CD8-positive, alpha-beta memory T cell (primary cell): ENCODE measurements around the gene PXN. TPM values are rescaled to one million over a fixed set of nuclear protein-coding genes. Genes with fewer than 3 reads are reported as not detected.
A peak's percentile ranks its signal among the peaks of the same experiment; 100 is the strongest.

Experiments used
- CTCF ChIA-PET: fragments of 350-600 bp; sonication (Branson Sonifier 250); formaldehyde crosslinking; loops from one replicate; lab custom pipeline; 2021; ENCODE audit warnings: antibody characterized with exemption; lab: Charles Lee
- POLR2A ChIA-PET: fragments of 350-600 bp; sonication (Branson Sonifier 250); formaldehyde crosslinking; loops from one replicate; lab custom pipeline; 2021; ENCODE audit warnings: antibody characterized with exemption; lab: Charles Lee
- DNase-seq, 5 donors: peaks; one replicate each; pipeline versions ENCODE4 v3.0.0 to v3.0.0-alpha.2; 2020 to 2022; ENCODE audit warnings: mixed read lengths in 1 of 5
- H3K27ac ChIP-seq: one replicate; pipeline ENCODE4 v1.7.0; 2013; ENCODE audit warnings: low read depth, mild to moderate bottlenecking, low read length, moderate library complexity
- H3K27me3 ChIP-seq: 2 replicates; pipeline ENCODE4 v1.7.0; 2013; ENCODE audit warnings: low read length, mild to moderate bottlenecking; ENCODE audit not compliant: insufficient read depth, poor library complexity, severe bottlenecking
- H3K36me3 ChIP-seq: 2 replicates; pipeline ENCODE4 v1.7.0; 2013; ENCODE audit warnings: mild to moderate bottlenecking, low read length, moderate library complexity; ENCODE audit not compliant: insufficient read depth
- H3K4me1 ChIP-seq: 2 replicates; pipeline ENCODE4 v1.7.0; 2013; ENCODE audit warnings: mild to moderate bottlenecking, low read length, moderate library complexity; ENCODE audit not compliant: insufficient read depth
- H3K4me3 ChIP-seq: 2 replicates; pipeline ENCODE4 v1.7.0; 2013; ENCODE audit warnings: mild to moderate bottlenecking, low read length
- H3K9me3 ChIP-seq: 2 replicates; pipeline ENCODE4 v1.7.0; 2013; ENCODE audit warnings: mild to moderate bottlenecking, low read length
- H3K27ac Mint-ChIP-seq, 8 donors: one replicate each; pipeline ENCODE4 v1.8.0; 2020 to 2021; ENCODE audit warnings: mixed read lengths in 8 of 8, mild to moderate bottlenecking in 6 of 8, inconsistent platforms in 3 of 8, moderate library complexity in 3 of 8
- H3K27me3 Mint-ChIP-seq, 2 donors: one replicate each; pipeline ENCODE4 v1.8.0; 2020 to 2021; ENCODE audit warnings: mixed read lengths in 2 of 2, mild to moderate bottlenecking in 1 of 2, moderate library complexity in 1 of 2
- H3K36me3 Mint-ChIP-seq, 3 donors: one replicate each; pipeline ENCODE4 v1.8.0; 2020 to 2021; ENCODE audit warnings: mixed read lengths in 3 of 3, inconsistent platforms in 1 of 3, mild to moderate bottlenecking in 1 of 3
- H3K4me1 Mint-ChIP-seq, 3 donors: one replicate each; pipeline ENCODE4 v1.8.0; 2020 to 2021; ENCODE audit warnings: mixed read lengths in 3 of 3, inconsistent platforms in 1 of 3, mild to moderate bottlenecking in 1 of 3
- H3K4me3 Mint-ChIP-seq, 7 donors: one replicate each; pipeline ENCODE4 v1.8.0; 2020 to 2021; ENCODE audit warnings: mixed read lengths in 7 of 7, mild to moderate bottlenecking in 6 of 7, moderate library complexity in 4 of 7, inconsistent platforms in 2 of 7
- H3K9me3 Mint-ChIP-seq, 5 donors: one replicate each; pipeline ENCODE4 v1.8.0; 2020 to 2022; ENCODE audit warnings: mixed read lengths in 5 of 5, mild to moderate bottlenecking in 3 of 5, moderate library complexity in 2 of 5, inconsistent platforms in 1 of 5
- polyA plus RNA-seq: library from polyadenylated mRNA; unstranded; fragments of 300-500 nt; fragmentation: Illumina TruSeq; gene quantifications from one replicate; pipeline ENCODE4 v1.2.3, GENCODE V29; 2021
- total RNA-seq, 2 experiments: library from RNA; stranded (reverse); gene quantifications; one replicate each; pipeline ENCODE4 v1.2.3, GENCODE V29; 2021

The PXN gene
- total and polyA plus RNA-seq, 3 experiments from 2014 or later = 33.7 to 146 (median 35.9) TPM

DNA sequence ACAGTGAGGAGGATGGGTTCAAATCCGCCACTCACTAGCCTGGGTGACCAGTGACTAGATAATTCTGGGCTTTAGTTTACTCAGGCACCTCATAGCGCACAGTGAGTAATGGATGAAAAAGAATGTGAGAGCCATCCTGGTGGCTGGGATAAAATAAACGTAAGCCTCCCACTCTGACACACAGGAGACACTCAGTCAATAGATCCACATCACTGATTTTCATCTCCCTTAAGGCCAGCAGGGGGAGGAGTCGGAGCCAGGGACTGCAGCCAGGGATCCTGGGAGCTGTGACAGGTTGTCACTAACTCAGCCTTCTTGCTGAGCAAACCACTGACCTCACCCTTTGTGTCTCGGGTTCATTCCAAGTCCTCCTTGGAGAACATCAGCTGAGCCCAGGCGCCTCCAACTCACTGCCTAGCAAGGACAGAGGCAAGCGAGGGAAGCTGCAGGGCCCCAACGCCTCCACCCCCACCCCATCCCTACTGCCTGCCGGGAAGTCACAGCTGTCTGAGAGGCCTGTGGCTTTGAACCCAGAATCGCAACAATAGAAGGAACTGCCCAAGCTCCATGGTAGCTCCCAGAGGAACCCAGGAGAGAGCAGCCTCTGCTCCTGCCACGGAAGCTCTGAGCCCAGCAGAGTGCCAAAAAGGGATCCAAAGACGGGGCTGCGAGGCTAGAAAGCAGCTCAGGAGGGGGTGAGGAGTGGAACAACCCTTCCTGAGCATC, 30.7 kb downstream of the PXN start:
- Mint-ChIP-seq H3K36me3 (peaks cover 0 to 6% (median 3%) of the 10 kb centered on the region in 3 donors), H3K27ac (peak overlapping the region in 7 of 8 donors; percentile 37 to 94 (median 84)), H3K27me3 (no peaks in the 10 kb centered on the region), H3K4me3 (peak overlapping the region in 2 of 7 donors; percentile 12 to 34), H3K9me3 (no peaks in the 10 kb centered on the region), H3K4me1 (peaks cover 82 to 90% (median 84%) of the 10 kb centered on the region in 3 donors)
- Histone ChIP-seq H3K4me1 (peaks cover 94% of the 10 kb centered on the region), H3K4me3 (no peak overlapping the region), H3K9me3 (no peaks in the 10 kb centered on the region), H3K27ac (peak overlapping the region; percentile 45), H3K36me3 (no peaks in the 10 kb centered on the region), H3K27me3 (no peaks in the 10 kb centered on the region)
- CTCF ChIA-PET = interaction anchor here (1.6 to 12.5 kb wide), 3 partner anchors 15 to 30 kb away, joined by 5 to 120 read pairs (median 11); partner anchors contain the start of gene PXN
- POLR2A ChIA-PET = interaction anchor here (0.7 to 1.1 kb wide), 2 partner anchors 17 to 1419 kb away, joined by 3 to 4 read pairs; no protein-coding TSS in a partner anchor
- no peak for DNase-seq

DNA sequence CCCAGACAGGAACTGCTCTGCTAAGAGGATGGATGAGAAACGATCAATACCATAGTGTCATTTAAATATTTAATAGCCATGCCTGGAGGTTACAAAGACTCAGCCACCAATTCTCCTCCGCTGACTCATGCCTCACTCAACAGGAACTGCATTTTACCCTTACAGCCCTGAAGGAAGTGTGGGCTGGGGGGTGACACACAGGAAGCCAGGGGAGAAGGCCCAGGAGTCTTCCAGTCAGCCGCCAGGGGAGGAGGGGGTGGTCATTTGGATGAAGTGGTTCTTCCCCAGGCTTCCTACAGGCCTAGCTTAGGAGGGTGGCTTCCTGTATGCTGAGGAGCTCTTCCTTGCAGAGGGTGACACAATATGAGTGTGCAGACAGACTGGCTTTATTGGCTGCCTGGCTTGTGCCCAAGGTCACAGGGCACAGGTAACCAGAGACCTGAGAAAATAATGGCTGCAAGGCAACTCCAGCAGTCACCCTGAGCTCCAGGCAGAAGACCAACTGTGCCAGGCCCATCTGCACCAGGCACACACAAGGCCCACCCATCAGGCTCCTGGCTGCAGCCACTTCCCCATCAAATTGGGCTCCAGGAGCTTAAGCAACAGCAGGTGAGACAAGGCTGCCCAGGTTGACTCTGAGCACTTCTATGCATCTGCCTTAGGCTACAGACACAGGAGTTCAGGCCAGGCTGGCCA, 34.1 kb downstream of the PXN start:
- POLR2A ChIA-PET = interaction anchor here (0.6 to 6.7 kb wide), 6 partner anchors 18 to 113 kb away, joined by 3 to 101 read pairs (median 20); partner anchors contain the start of genes PXN, RNU4-1, RNU4-2 and RPLP0
- peaks cover 3% of the 10 kb centered on the region for H3K36me3 ChIP-seq
- Mint-ChIP-seq H3K4me3 (peak overlapping the region; percentile 47 to 91 (median 82)), H3K36me3 (peaks cover 0 to 11% (median 3%) of the 10 kb centered on the region in 3 donors), H3K27me3 (no peaks in the 10 kb centered on the region), H3K4me1 (peaks cover 93 to 97% (median 94%) of the 10 kb centered on the region in 3 donors), H3K27ac (peak overlapping the region; percentile 84 to 99 (median 94)), H3K9me3 (no peaks in the 10 kb centered on the region)
- CTCF ChIA-PET = interaction anchor here (0.6 to 16.4 kb wide), 6 partner anchors 8 to 60 kb away, joined by 3 to 727 read pairs (median 3); partner anchors contain the start of genes PXN, RNU4-2 and RPLP0
- peak overlapping the region; percentile 36 for H3K4me3 ChIP-seq
- H3K27me3 ChIP-seq = no peaks in the 10 kb centered on the region
- DNase-seq = peak; percentile 49 to 82 (median 53)
- H3K4me1 ChIP-seq = peaks cover 93% of the 10 kb centered on the region
- no peaks in the 10 kb centered on the region for H3K9me3 ChIP-seq
- H3K27ac ChIP-seq = peak overlapping the region; percentile 70

DNA sequence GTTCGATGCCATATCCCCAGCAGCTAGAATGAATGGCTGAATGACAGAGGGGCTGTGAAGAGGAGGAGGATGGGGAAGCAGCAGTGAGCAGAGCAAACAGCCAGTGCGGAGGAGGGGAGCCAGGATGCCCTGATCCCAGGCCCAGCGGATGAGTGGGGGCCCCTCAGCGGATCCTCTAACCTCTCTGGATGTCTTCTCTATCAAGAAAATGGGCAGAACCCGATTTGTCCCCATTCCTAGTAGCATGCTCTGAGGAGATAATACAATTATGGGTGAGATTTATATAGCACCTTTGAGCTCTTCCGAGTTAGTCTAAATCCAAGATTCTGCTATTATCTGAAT, 34.6 kb downstream of the PXN start:
- peak overlapping the region; percentile 70 for H3K27ac ChIP-seq
- no peaks in the 10 kb centered on the region for H3K27me3 ChIP-seq
- Mint-ChIP-seq H3K27me3 (no peaks in the 10 kb centered on the region), H3K27ac (peak overlapping the region; percentile 84 to 99 (median 94)), H3K9me3 (no peaks in the 10 kb centered on the region), H3K4me1 (peaks cover 93 to 99% (median 95%) of the 10 kb centered on the region in 3 donors), H3K4me3 (peak overlapping the region; percentile 47 to 91 (median 82)), H3K36me3 (peaks cover 0 to 16% (median 3%) of the 10 kb centered on the region in 3 donors)
- H3K36me3 ChIP-seq = peaks cover 7% of the 10 kb centered on the region
- peak overlapping the region; percentile 36 for H3K4me3 ChIP-seq
- POLR2A ChIA-PET = interaction anchor here (1.0 to 6.7 kb wide), 5 partner anchors 19 to 61 kb away, joined by 3 to 101 read pairs (median 28); partner anchors contain the start of genes PXN, RNU4-1, RNU4-2 and RPLP0
- peaks cover 93% of the 10 kb centered on the region for H3K4me1 ChIP-seq
- no peaks in the 10 kb centered on the region for H3K9me3 ChIP-seq
- CTCF ChIA-PET = interaction anchor here (0.6 to 16.4 kb wide), 5 partner anchors 22 to 61 kb away, joined by 3 to 727 read pairs (median 3); partner anchors contain the start of genes PXN, RNU4-2 and RPLP0
- DNase-seq = no peak

DNA sequence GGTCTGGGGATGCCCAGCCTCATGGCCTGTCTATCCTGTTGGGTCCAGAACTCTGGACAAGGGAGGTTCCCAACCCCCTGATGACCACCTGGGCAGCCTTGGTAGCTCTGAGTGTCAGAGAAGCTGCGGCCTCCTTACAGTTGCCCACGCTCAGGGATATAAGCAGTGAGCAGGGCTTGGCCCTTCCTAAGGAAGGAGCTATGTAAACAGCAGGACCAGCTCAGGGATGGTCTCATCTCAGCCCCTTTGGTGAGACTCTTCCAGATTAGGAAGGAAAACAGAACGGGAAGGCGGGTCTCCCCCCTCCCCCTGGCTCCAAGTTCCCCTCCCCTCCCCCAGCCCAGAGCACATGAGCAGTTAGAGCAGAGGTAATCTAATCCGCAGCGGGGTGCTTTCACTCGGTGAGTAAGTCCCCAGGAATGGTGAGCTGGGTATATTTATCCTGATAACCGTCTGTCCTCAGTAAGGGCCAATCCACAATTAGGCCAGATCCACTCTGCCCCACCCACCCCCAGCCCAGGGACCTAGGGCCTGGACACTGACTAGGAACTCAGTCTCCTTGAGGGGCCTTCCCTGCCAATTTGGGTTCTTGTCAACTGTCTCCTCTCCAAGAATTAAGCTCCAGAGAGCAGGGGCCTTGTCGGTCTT, 35.1 kb downstream of the PXN start:
- Mint-ChIP-seq H3K27ac (peak overlapping the region in 7 of 8 donors; percentile 84 to 99 (median 94)), H3K9me3 (no peaks in the 10 kb centered on the region), H3K4me1 (peaks cover 93 to 99% (median 95%) of the 10 kb centered on the region in 3 donors), H3K27me3 (no peaks in the 10 kb centered on the region), H3K36me3 (peaks cover 0 to 21% (median 3%) of the 10 kb centered on the region in 3 donors), H3K4me3 (peak overlapping the region in 6 of 7 donors; percentile 47 to 91 (median 82))
- Histone ChIP-seq H3K36me3 (peaks cover 7% of the 10 kb centered on the region), H3K27ac (peak overlapping the region; percentile 70), H3K9me3 (no peaks in the 10 kb centered on the region), H3K27me3 (no peaks in the 10 kb centered on the region), H3K4me1 (peaks cover 93% of the 10 kb centered on the region), H3K4me3 (peak overlapping the region; percentile 36)
- CTCF ChIA-PET = interaction anchor here (0.6 to 16.4 kb wide), 5 partner anchors 28 to 61 kb away, joined by 3 to 727 read pairs (median 3); partner anchors contain the start of genes PXN, RNU4-2 and RPLP0
- no peak for DNase-seq
- POLR2A ChIA-PET = interaction anchor here (0.8 to 6.7 kb wide), 5 partner anchors 19 to 62 kb away, joined by 3 to 101 read pairs (median 28); partner anchors contain the start of genes PXN, RNU4-1, RNU4-2 and RPLP0

DNA sequence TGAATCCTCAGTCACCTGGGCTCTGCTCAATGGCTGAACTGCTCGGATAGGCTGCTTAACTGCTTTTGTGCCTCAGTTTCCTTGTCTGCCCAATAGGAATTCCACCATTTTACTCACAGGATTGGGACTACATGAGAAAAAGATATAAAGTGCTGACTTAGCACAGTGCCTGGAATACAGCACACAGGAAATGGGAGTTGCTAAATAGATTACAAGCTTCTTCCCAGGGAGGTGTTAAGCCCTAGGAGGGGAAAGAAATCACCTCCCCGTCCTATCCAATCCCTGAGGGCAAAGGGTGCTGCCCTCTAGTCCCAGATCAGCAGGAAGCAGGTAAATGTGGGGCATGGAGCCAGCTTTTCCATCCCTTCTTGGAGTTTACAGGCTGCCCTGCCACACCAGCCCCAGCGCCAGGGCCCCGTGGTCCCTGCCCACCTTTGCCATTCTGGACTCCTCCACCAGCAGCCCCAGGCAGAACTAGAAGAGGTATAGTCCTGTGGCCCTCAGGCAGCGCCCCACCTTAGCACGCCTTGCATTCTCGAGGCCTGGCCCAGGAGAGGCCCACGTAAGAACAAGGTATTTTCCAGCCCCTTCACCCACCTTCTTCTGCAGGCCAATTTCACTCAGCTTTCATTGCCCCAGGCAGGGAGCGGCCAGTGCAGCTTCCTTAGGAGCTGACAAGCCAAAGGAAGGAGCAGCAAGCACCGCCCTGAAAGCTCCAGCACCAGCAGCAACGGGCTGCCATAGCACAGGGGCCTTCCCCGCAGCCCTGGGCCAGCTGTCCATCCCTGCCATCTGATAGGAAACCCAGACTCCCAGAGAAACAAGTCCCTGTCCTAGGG, 35.8 kb downstream of the PXN start:
- no peaks in the 10 kb centered on the region for H3K9me3 ChIP-seq
- H3K4me3 ChIP-seq = peak overlapping the region; percentile 3
- DNase-seq = no peak
- peaks cover 7% of the 10 kb centered on the region for H3K36me3 ChIP-seq
- H3K4me1 ChIP-seq = peaks cover 92% of the 10 kb centered on the region
- H3K4me3 Mint-ChIP-seq = peak overlapping the region in 5 of 7 donors; percentile 19 to 54 (median 49)
- H3K36me3 Mint-ChIP-seq = peaks cover 0 to 24% (median 3%) of the 10 kb centered on the region in 3 donors
- ChIA-PET POLR2A (interaction anchor here (0.8 to 6.7 kb wide), 7 partner anchors 20 to 62 kb away, joined by 3 to 101 read pairs (median 15); partner anchors contain the start of genes PXN, RNU4-1, RNU4-2 and RPLP0), CTCF (interaction anchor here (1.0 to 16.4 kb wide), 7 partner anchors 9 to 62 kb away, joined by 3 to 727 read pairs (median 39); partner anchors contain the start of genes PXN, RNU4-2 and RPLP0)
- no peaks in the 10 kb centered on the region for H3K27me3 Mint-ChIP-seq
- H3K27ac Mint-ChIP-seq = peak overlapping the region in 7 of 8 donors; percentile 42 to 93 (median 76)
- no peaks in the 10 kb centered on the region for H3K9me3 Mint-ChIP-seq
- peaks cover 91 to 97% (median 92%) of the 10 kb centered on the region in 3 donors for H3K4me1 Mint-ChIP-seq
- H3K27me3 ChIP-seq = no peaks in the 10 kb centered on the region
- H3K27ac ChIP-seq = peak overlapping the region; percentile 70

DNA sequence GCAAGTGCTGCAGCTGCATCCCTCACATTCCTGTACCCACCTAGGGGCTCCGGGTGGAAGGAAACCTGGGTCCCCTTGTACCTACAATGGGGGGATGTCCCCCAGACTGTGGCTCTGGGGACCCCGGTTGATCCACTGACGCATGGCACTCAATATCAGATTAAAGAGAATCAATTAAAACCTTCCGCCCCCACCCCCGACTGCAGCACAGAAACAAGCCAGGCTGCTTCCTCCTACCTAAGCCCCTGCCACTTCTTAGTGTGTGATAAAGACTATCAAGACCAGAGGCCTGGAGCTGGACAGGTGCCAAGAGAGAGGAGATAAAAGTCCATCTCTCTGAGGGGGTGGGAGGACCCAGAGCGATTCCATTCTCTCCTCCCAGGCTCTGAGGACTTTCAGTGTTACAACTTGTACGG, 36.5 kb downstream of the PXN start:
- DNase-seq = no peak
- peak overlapping the region; percentile 70 for H3K27ac ChIP-seq
- POLR2A ChIA-PET = interaction anchor here (0.7 to 6.7 kb wide), 6 partner anchors 21 to 63 kb away, joined by 3 to 101 read pairs (median 22); partner anchors contain the start of genes PXN, RNU4-1, RNU4-2 and RPLP0
- Mint-ChIP-seq H3K27ac (peak overlapping the region in 4 of 8 donors; percentile 47 to 93 (median 80)), H3K27me3 (peaks cover 0 to 1% of the 10 kb centered on the region in 2 donors), H3K4me3 (no peak overlapping the region), H3K36me3 (peaks cover 0 to 28% (median 3%) of the 10 kb centered on the region in 3 donors), H3K4me1 (peaks cover 85 to 90% (median 86%) of the 10 kb centered on the region in 3 donors), H3K9me3 (no peaks in the 10 kb centered on the region)
- H3K36me3 ChIP-seq = peaks cover 13% of the 10 kb centered on the region
- CTCF ChIA-PET = interaction anchor here (0.9 to 16.4 kb wide), 18 partner anchors 10 to 112 kb away, joined by 3 to 727 read pairs (median 6); partner anchors contain the start of genes PXN, RAB35, RNU4-1 and RNU4-2
- H3K9me3 ChIP-seq = no peaks in the 10 kb centered on the region
- H3K27me3 ChIP-seq = no peaks in the 10 kb centered on the region
- peaks cover 87% of the 10 kb centered on the region for H3K4me1 ChIP-seq
- H3K4me3 ChIP-seq = peak overlapping the region; percentile 48
